DOHH2 (cell line): ENCODE results near the gene PCNX2.

Source experiments
- H3F3A ChIP-seq: fragments of 200-600 bp; sonication (generic), shearing (Covaris generic); 2 replicates; pipeline ENCODE4 v1.6.0; 2016; ENCODE audit warnings: antibody characterized with exemption, mild to moderate bottlenecking; ENCODE audit not compliant: control insufficient read depth, insufficient read depth
- H3K27ac ChIP-seq: fragments of 200-600 bp; sonication (generic); 2 replicates; pipeline ENCODE4 v1.5.1; 2014; ENCODE audit warnings: low read depth, mild to moderate bottlenecking, low read length, moderate library complexity
- H3K27me3 ChIP-seq: fragments of 200-600 bp; sonication (generic); 2 replicates; pipeline ENCODE4 v1.6.1; 2014; ENCODE audit warnings: mild to moderate bottlenecking, low read length, mixed read lengths; ENCODE audit not compliant: control insufficient read depth
- H3K36me3 ChIP-seq: fragments of 200-600 bp; sonication (generic); 2 replicates; pipeline ENCODE4 v1.6.1; 2014; ENCODE audit warnings: mild to moderate bottlenecking, low read length, moderate library complexity, mixed read lengths; ENCODE audit not compliant: control insufficient read depth
- H3K4me1 ChIP-seq: fragments of 200-600 bp; sonication (generic); 2 replicates; pipeline ENCODE4 v1.6.1; 2014; ENCODE audit warnings: mild to moderate bottlenecking, low read length, mixed read lengths; ENCODE audit not compliant: control insufficient read depth
- H3K4me2 ChIP-seq: fragments of 200-600 bp; sonication (generic); 2 replicates; pipeline ENCODE4 v1.6.0; 2014; ENCODE audit warnings: mild to moderate bottlenecking, low read length, moderate library complexity
- H3K4me3 ChIP-seq: fragments of 200-600 bp; sonication (generic); 2 replicates; pipeline ENCODE4 v1.5.1; 2014; ENCODE audit warnings: mild to moderate bottlenecking, low read length, mixed read lengths
- H3K79me2 ChIP-seq: fragments of 200-600 bp; sonication (generic); 2 replicates; pipeline ENCODE4 v1.6.1; 2014; ENCODE audit warnings: mild to moderate bottlenecking, low read length, mixed read lengths; ENCODE audit not compliant: control insufficient read depth
- H3K9me2 ChIP-seq: fragments of 200-600 bp; sonication (generic); replicated peaks from 2 replicates; pipeline ENCODE4 v1.6.1; 2014; ENCODE audit warnings: mild to moderate bottlenecking, low read length, mixed read lengths; ENCODE audit not compliant: control insufficient read depth
- H3K9me3 ChIP-seq: fragments of 200-600 bp; sonication (generic); 2 replicates; pipeline ENCODE4 v1.6.1; 2014; ENCODE audit warnings: antibody characterized with exemption, low read length, mixed read lengths; ENCODE audit not compliant: control insufficient read depth, insufficient read depth
- H4K20me1 ChIP-seq: fragments of 200-600 bp; sonication (generic); 2 replicates; pipeline ENCODE4 v1.6.0; 2014; ENCODE audit warnings: low read depth, mild to moderate bottlenecking, antibody characterized with exemption, low read length, moderate library complexity; ENCODE audit not compliant: control insufficient read depth, insufficient read depth
- CTCF ChIP-seq: fragments of 200-600 bp; sonication (generic); IDR thresholded peaks from one replicate; pipeline ENCODE4 v1.5.1; 2014; ENCODE audit warnings: antibody characterized with exemption, mild to moderate bottlenecking, low read depth, low read length; ENCODE audit not compliant: poor library complexity, severe bottlenecking
- EZH2phosphoT487 ChIP-seq: fragments of 200-600 bp; sonication (generic); IDR thresholded peaks from 2 replicates; pipeline ENCODE4 v1.6.1; 2017; ENCODE audit warnings: borderline replicate concordance, mild to moderate bottlenecking, antibody characterized with exemption, low read length, moderate library complexity, mixed read lengths

The PCNX2 gene

DNA sequence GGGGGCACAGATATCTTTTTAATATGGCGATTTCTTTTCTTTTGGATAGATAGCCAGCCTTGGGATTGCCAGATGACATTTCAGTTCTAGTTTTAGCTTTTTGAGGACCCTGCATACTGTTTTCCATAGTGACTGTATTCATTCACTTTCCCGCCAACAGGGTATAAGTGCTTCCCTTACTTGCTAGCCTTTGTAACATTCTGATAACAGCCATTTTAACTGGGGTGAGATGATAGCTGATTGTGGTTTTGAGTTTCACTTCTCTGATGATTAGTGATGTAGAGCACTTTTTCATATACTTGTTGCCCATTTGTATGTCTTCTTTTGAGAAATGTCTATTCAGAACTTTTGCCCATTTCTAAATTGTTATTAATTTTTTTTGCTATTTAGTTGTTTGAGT is 193.2 kb downstream of the PCNX2 start:
- Histone ChIP-seq H3K27me3 (no peaks in the 10 kb centered on the region), H3K36me3 (no peaks in the 10 kb centered on the region), H3K27ac (no peak overlapping the region), H3K9me2 (no peaks in the 10 kb centered on the region), H3F3A (no peaks in the 10 kb centered on the region), H4K20me1 (no peaks in the 10 kb centered on the region), H3K4me3 (no peak overlapping the region), H3K4me1 (no peaks in the 10 kb centered on the region), H3K79me2 (no peaks in the 10 kb centered on the region), H3K4me2 (no peak overlapping the region), H3K9me3 (no peaks in the 10 kb centered on the region)
- TF ChIP-seq CTCF (no peak), EZH2phosphoT487 (no peak)

DNA sequence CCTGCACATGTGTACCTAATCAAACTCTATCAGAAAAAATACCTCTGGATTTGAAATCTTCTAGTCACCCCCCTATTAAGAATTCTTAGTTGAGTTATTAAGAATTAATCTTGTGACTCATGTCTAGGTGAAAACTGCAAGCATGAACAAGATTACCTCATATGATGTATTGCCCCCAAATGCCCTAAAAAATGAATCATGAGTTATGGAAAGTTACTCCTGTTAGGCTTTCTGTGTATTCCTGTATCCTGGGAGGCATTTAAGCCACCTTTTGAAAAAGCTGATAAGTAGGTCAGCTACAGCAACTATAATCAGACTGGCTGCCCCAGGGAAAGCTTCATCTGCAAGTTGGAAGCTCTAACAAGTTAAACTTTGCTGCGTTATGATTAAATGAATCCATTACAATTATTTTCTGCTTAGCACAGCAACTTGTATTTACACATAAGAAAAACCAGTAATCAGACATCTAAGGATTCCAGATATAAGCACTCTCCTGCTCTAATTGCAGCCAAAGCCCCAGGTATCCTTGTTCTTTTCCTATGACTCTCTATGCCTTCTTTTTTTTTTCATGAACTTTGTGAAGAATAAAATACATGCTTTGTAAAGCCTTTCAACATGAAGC is 197.5 kb downstream of the PCNX2 start:
- Histone ChIP-seq H3K79me2 (no peaks in the 10 kb centered on the region), H3K9me2 (no peaks in the 10 kb centered on the region), H3K36me3 (no peaks in the 10 kb centered on the region), H3K4me2 (no peak overlapping the region), H3K27ac (no peak overlapping the region), H3K27me3 (no peaks in the 10 kb centered on the region), H3K9me3 (no peaks in the 10 kb centered on the region), H3K4me1 (no peaks in the 10 kb centered on the region), H3K4me3 (no peak overlapping the region), H4K20me1 (no peaks in the 10 kb centered on the region), H3F3A (no peaks in the 10 kb centered on the region)
- TF ChIP-seq CTCF (no peak), EZH2phosphoT487 (no peak)

- H3K27ac ChIP-seq: no peak overlapping the region
- H3K4me3 ChIP-seq: no peak overlapping the region
- H3K9me2 ChIP-seq: no peaks in the 10 kb centered on the region
- no peaks in the 10 kb centered on the region for H3K79me2 ChIP-seq
- H3K9me3 ChIP-seq: no peaks in the 10 kb centered on the region
- H3K4me1 ChIP-seq: no peaks in the 10 kb centered on the region
- H3K27me3 ChIP-seq: no peaks in the 10 kb centered on the region
- TF ChIP-seq EZH2phosphoT487 (no peak), CTCF (no peak)
- no peaks in the 10 kb centered on the region for H4K20me1 ChIP-seq
- no peaks in the 10 kb centered on the region for H3K36me3 ChIP-seq
- H3F3A ChIP-seq: no peaks in the 10 kb centered on the region
- no peak overlapping the region for H3K4me2 ChIP-seq
These were observed 198.0 kb downstream of the PCNX2 start for GRCh38 chr1:233097546-233097945.
